C4-2B (cell line): ENCODE measurements around the gene PSMD3.

Source experiments
- H3K27ac ChIP-seq: fragments of 450-650 bp; 2 replicates; pipeline ENCODE4 v1.5.1; 2017
- ZFX ChIP-seq: fragments of 450-650 bp; IDR thresholded peaks from 2 replicates; pipeline ENCODE4 v1.6.1; 2017
- TF ChIP-seq, protein P1 (sequence below): fragments of 450-650 bp; conservative IDR thresholded peaks from 2 replicates; pipeline ENCODE4 v1.5.1; 2017; ENCODE audit warnings: mild to moderate bottlenecking

Gene PSMD3

GRCh38 chr17:39951924-39952679, 28.5 kb upstream of the PSMD3 start:
- TF ChIP-seq, protein P1, sequence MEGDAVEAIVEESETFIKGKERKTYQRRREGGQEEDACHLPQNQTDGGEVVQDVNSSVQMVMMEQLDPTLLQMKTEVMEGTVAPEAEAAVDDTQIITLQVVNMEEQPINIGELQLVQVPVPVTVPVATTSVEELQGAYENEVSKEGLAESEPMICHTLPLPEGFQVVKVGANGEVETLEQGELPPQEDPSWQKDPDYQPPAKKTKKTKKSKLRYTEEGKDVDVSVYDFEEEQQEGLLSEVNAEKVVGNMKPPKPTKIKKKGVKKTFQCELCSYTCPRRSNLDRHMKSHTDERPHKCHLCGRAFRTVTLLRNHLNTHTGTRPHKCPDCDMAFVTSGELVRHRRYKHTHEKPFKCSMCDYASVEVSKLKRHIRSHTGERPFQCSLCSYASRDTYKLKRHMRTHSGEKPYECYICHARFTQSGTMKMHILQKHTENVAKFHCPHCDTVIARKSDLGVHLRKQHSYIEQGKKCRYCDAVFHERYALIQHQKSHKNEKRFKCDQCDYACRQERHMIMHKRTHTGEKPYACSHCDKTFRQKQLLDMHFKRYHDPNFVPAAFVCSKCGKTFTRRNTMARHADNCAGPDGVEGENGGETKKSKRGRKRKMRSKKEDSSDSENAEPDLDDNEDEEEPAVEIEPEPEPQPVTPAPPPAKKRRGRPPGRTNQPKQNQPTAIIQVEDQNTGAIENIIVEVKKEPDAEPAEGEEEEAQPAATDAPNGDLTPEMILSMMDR = no peak
- TF ChIP-seq ZFX = no peak
- H3K27ac ChIP-seq = peak overlapping the region; percentile 38; the same call in 1 of the 2 replicates

GRCh38 chr17:39952680-39953470, 27.7 kb upstream of the PSMD3 start:
- no peak for TF ChIP-seq ZFX
- TF ChIP-seq, protein P1 = no peak
- H3K27ac ChIP-seq = peak overlapping the region; percentile 38

DNA sequence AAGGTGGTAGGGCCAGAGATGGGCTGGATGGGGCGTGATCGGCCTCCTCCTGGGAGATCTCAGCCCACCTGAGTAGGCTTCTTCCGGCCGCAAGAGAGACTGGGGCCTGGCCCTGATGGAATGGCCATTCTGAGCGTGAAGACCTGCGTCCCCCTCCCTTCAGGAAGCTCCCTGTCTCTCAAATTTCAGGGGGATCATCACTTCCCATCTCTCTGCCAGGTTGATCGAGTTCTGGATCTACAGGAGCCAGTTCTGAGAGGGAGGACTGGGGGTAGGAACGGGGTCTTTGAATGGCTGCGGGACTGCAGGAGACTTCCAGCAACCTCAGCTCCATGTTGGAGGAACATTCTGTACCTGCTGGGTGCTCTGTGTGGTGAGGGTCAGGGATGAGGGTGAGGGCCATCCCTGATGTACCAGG, 27.1 kb upstream of the PSMD3 start:
- H3K27ac ChIP-seq = peak overlapping the region; percentile 22
- TF ChIP-seq, protein P1 = no peak
- no peak for TF ChIP-seq ZFX

GRCh38 chr17:39954876-39955275, 25.7 kb upstream of the PSMD3 start:
- no peak overlapping the region for H3K27ac ChIP-seq
- TF ChIP-seq ZFX = no peak
- TF ChIP-seq, protein P1 = no peak

GRCh38 chr17:39955726-39956225, 24.8 kb upstream of the PSMD3 start:
- TF ChIP-seq, protein P1 = no peak
- H3K27ac ChIP-seq = no peak overlapping the region

DNA sequence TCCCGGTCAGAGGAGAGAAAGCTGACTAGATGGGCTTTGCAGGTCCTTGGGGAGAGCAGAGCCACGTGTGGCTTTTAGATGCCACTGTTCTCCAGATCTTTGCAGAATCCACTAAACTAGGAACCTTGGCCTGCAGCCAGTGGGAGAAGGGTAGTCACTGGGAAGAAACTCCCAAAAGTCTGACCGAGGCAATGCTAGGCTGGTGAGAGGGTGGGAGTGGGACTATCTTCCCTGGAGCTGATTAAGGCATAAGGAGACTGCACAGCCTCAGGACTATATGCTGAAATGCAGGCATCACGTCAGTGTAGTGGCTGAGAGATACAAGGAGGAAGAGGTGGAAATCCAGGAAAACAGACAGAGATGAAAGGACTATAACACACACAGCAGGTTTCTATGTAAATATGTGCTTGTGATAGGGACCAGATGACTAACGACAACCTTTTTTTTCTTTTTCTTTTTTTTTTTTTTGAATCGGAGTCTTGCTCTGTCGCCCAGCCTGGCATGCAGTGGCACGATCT, 20.0 kb upstream of the PSMD3 start:
- H3K27ac ChIP-seq = no peak overlapping the region
- TF ChIP-seq, protein P1 = no peak
- no peak for TF ChIP-seq ZFX
